Mesothelial cell of epicardium (in vitro differentiated cells): ENCODE measurements around the gene ASIC1. TPM values are rescaled to one million over a fixed set of nuclear protein-coding genes. Genes with fewer than 3 reads are reported as not detected.

Experiments used
- DNase-seq, 2 experiments: peaks; one replicate each; pipeline ENCODE4 v3.0.0; 2021; ENCODE audit warnings: low spot score in 2 of 2; ENCODE audit not compliant: unreplicated experiment in 2 of 2
- H3K27ac Mint-ChIP-seq: 2 replicates; pipeline ENCODE4 v1.8.0; 2021; ENCODE audit warnings: mixed read lengths
- H3K27me3 Mint-ChIP-seq: 2 replicates; pipeline ENCODE4 v1.8.0; 2021; ENCODE audit warnings: low read depth, mixed read lengths
- H3K36me3 Mint-ChIP-seq: 2 replicates; pipeline ENCODE4 v1.8.0; 2021; ENCODE audit warnings: mixed read lengths
- H3K4me1 Mint-ChIP-seq: 2 replicates; pipeline ENCODE4 v1.8.0; 2021; ENCODE audit warnings: mixed read lengths
- H3K4me3 Mint-ChIP-seq: 2 replicates; pipeline ENCODE4 v1.8.0; 2021; ENCODE audit warnings: mild to moderate bottlenecking, moderate library complexity, mixed read lengths
- H3K9me3 Mint-ChIP-seq: 2 replicates; pipeline ENCODE4 v1.8.0; 2021; ENCODE audit warnings: mixed read lengths
- CTCF ChIP-seq: fragments of 200-600 bp; sonication (generic); IDR thresholded peaks from one replicate; pipeline ENCODE4 v1.5.0; 2021; ENCODE audit warnings: antibody characterized with exemption; ENCODE audit not compliant: unreplicated experiment
- total RNA-seq: library from RNA; stranded (reverse); gene quantifications from 3 replicates; pipeline ENCODE4 v1.2.1, GENCODE V29; 2021

The ASIC1 gene
- total RNA-seq, 1 donor from 2014 or later = 6.1 TPM

- DNase-seq = no peak
- no peak for TF ChIP-seq CTCF
- peak overlapping the region; percentile 58 for H3K27ac Mint-ChIP-seq
- peaks cover 22% of the 10 kb centered on the region for H3K27me3 Mint-ChIP-seq
- H3K4me1 Mint-ChIP-seq = peaks cover 26% of the 10 kb centered on the region
- H3K36me3 Mint-ChIP-seq = no peaks in the 10 kb centered on the region
- H3K9me3 Mint-ChIP-seq = no peaks in the 10 kb centered on the region
- H3K4me3 Mint-ChIP-seq = peak overlapping the region; percentile 61
Observed at GRCh38 chr12:50050119-50050385, 7.3 kb upstream of the ASIC1 start.

- H3K36me3 Mint-ChIP-seq = no peaks in the 10 kb centered on the region
- no peaks in the 10 kb centered on the region for H3K9me3 Mint-ChIP-seq
- DNase-seq = peak in 1 of 2 experiments; percentile 70
- peaks cover 23% of the 10 kb centered on the region for H3K27me3 Mint-ChIP-seq
- no peak for TF ChIP-seq CTCF
- peak overlapping the region; percentile 58 for H3K27ac Mint-ChIP-seq
- H3K4me3 Mint-ChIP-seq = peak overlapping the region; percentile 61
- H3K4me1 Mint-ChIP-seq = peaks cover 26% of the 10 kb centered on the region
Observed at GRCh38 chr12:50050410-50051098, 6.8 kb upstream of the ASIC1 start.

- Mint-ChIP-seq H3K36me3 (no peaks in the 10 kb centered on the region), H3K27me3 (peaks cover 30% of the 10 kb centered on the region), H3K9me3 (no peaks in the 10 kb centered on the region), H3K4me1 (peaks cover 32% of the 10 kb centered on the region), H3K27ac (no peak overlapping the region), H3K4me3 (no peak overlapping the region)
- no peak for TF ChIP-seq CTCF
- DNase-seq = no peak
Observed at GRCh38 chr12:50051101-50051806, 6.1 kb upstream of the ASIC1 start.

- H3K4me1 Mint-ChIP-seq = peaks cover 39% of the 10 kb centered on the region
- no peak overlapping the region for H3K4me3 Mint-ChIP-seq
- DNase-seq = no peak
- peaks cover 40% of the 10 kb centered on the region for H3K27me3 Mint-ChIP-seq
- H3K36me3 Mint-ChIP-seq = no peaks in the 10 kb centered on the region
- H3K27ac Mint-ChIP-seq = no peak overlapping the region
- no peak for TF ChIP-seq CTCF
- H3K9me3 Mint-ChIP-seq = no peaks in the 10 kb centered on the region
Observed at GRCh38 chr12:50052544-50052943, 4.9 kb upstream of the ASIC1 start.

- no peak for DNase-seq
- Mint-ChIP-seq H3K27ac (no peak overlapping the region), H3K36me3 (no peaks in the 10 kb centered on the region), H3K27me3 (peaks cover 40% of the 10 kb centered on the region), H3K4me3 (no peak overlapping the region), H3K9me3 (no peaks in the 10 kb centered on the region), H3K4me1 (peaks cover 39% of the 10 kb centered on the region)
- no peak for TF ChIP-seq CTCF
Observed at GRCh38 chr12:50052964-50053363, 4.4 kb upstream of the ASIC1 start.
